ENCODE data around the gene DLEU7. TPM values are rescaled to one million over a fixed set of nuclear protein-coding genes. Genes with fewer than 3 reads are reported as not detected.

Gene DLEU7
- total and polyA plus RNA-seq, 2 donors (not counting 1 experiment from before 2014, with no cell fraction given) = 0.07 to 0.25 TPM

Small RNA genes within 50 kb of the gene (small RNA-seq; reads per million reads assigned to genes)
- not detected for gene RNA5SP28 (ENCODE audit: insufficient read length, low read depth, low replicate concordance)

Other genes starting within 250 kb of the DLEU7 start
- gene RNASEH2B, start 66.1 kb upstream of the DLEU7 start, total RNA-seq = 151 and 161 TPM in 2 replicates
- 64.0 and 85.8 TPM in 2 replicates for gene RNASEH2B, start 66.1 kb upstream of the DLEU7 start, polyA plus RNA-seq